Body of pancreas (tissue), 4 donors: ENCODE results near the gene DENND4A. TPM values are rescaled to one million over a fixed set of nuclear protein-coding genes. Genes with fewer than 3 reads are reported as not detected.

ENCODE experiments used
- ATAC-seq: fragments of 150-250 bp; one replicate; pipeline ENCODE4 v1.9.1; 2016
- DNase-seq, 4 donors: peaks; one replicate each; pipeline ENCODE4 v3.0.0-alpha.2; 2019
- H3K27ac ChIP-seq, 4 donors: fragments of 200-600 bp; sonication (generic); 1 replicate in 3 of 4; 2 replicates in 1 of 4; pipeline versions ENCODE4 v1.5.1 to v1.6.1; 2016 to 2019; ENCODE audit warnings: mild to moderate bottlenecking in 1 of 4, mixed read lengths in 1 of 4, moderate library complexity in 1 of 4
- H3K27me3 ChIP-seq, 2 donors: fragments of 200-600 bp; sonication (generic); one replicate each; pipeline ENCODE4 v1.6.0; 2016; ENCODE audit warnings: mild to moderate bottlenecking in 1 of 2
- H3K36me3 ChIP-seq, 2 donors: fragments of 200-600 bp; sonication (generic); replicated peaks in 1 of 2; 2 replicates each; pipeline ENCODE4 v1.5.1; 2016; ENCODE audit warnings: low read depth in 2 of 2; ENCODE audit not compliant: insufficient read depth in 1 of 2
- H3K4me1 ChIP-seq: fragments of 200-600 bp; sonication (generic); one replicate; pipeline ENCODE4 v1.6.0; 2016
- H3K4me3 ChIP-seq, 2 donors: fragments of 200-600 bp; sonication (generic); 1 replicate in 1 of 2; 2 replicates in 1 of 2; pipeline ENCODE4 v1.5.1; 2016 to 2019
- H3K9me3 ChIP-seq, 3 donors: fragments of 200-600 bp; sonication (generic); 1 replicate in 2 of 3; 2 replicates in 1 of 3; pipeline ENCODE4 v1.5.1; 2016
- POLR2A ChIP-seq, 3 donors: fragments of 450-650 bp; IDR thresholded peaks; one replicate each; pipeline ENCODE4 v1.6.1; 2016; ENCODE audit warnings: antibody characterized with exemption in 3 of 3, mild to moderate bottlenecking in 2 of 3
- WGBS, 2 donors: methylation state at CpG; one replicate each; pipeline ENCODE4 v1.1.5; 2017; 5-methylcytosine and 5-hydroxymethylcytosine counted together
- intact Hi-C: fragments of 100-400 bp; cut with DNase I; formaldehyde crosslinking; loops from one replicate; pipeline ENCODE4 v1.15.1; 2023
- total RNA-seq, 2 donors: library from RNA; depleted of rRNA; stranded (reverse); fragments of >200 nt; gene quantifications; one replicate each; pipeline ENCODE4 v1.1.0, GENCODE V29; 2016
- TF ChIP-seq, protein P1 (sequence below), 7 experiments: fragments of 450-650 bp in 4 of 7; fragments of 200-600 bp in 3 of 7; sonication (generic) in 3 of 7; IDR thresholded peaks; one replicate each; pipeline ENCODE4 v1.5.1; 2016 to 2019; ENCODE audit warnings: antibody characterized with exemption in 7 of 7

The DENND4A gene
- total RNA-seq, 2 donors from 2014 or later: 45.7 to 59.3 TPM

DNA sequence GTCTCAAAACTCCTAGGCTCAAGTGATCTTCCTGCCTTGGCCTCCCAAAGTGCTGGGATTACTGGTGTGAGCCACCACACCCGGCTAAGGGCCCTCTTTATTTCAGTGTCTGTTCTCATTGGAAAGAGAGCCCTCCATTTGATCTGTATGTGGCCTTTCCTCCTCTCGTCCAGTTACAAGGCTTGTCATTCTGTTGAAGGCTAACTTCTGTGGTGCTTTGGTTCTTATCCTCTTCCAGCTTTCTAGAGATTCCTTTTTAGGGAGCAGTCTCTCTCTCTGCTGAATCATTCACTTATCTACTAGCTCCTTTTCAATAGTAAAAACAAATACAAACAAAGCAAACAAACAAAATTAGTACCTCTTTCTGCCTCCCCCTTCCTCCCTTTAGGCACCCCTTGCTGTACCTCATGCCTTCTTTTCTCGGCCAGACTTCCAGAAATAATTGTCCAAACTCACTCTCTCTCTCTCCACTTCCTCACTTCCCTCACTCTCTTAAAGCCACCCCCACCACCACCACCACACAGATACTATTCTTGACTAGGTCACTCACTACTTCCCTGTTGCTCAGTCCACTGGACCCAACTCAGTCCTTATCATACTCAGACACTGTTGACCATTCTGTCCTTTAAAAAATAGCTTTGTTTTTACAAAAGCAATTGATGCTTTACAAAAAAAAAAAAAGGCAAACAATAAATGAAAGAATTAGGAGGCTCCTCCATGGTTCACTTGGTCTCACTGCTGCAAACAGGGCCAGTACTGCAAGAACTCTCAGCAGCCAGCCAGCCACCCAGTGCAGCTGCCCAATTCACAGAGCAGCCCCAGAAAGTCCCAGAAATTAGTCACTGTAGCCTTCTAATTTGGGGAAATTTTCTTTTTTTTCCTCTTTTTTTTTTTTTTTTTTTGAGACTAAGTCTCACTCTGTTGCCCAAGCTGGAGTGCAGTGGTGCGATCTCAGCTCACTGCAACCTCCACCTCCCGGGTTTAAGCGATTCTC, 45.5 kb upstream of the DENND4A start:
- Histone ChIP-seq H3K36me3 (no peaks in the 10 kb centered on the region), H3K4me1 (peaks cover 22% of the 10 kb centered on the region), H3K4me3 (no peak overlapping the region), H3K27me3 (no peaks in the 10 kb centered on the region), H3K27ac (peak overlapping the region in 1 of 4 donors; percentile 19), H3K9me3 (no peaks in the 10 kb centered on the region)
- DNase-seq: no peak
- no peak for ATAC-seq
- TF ChIP-seq, protein P1, sequence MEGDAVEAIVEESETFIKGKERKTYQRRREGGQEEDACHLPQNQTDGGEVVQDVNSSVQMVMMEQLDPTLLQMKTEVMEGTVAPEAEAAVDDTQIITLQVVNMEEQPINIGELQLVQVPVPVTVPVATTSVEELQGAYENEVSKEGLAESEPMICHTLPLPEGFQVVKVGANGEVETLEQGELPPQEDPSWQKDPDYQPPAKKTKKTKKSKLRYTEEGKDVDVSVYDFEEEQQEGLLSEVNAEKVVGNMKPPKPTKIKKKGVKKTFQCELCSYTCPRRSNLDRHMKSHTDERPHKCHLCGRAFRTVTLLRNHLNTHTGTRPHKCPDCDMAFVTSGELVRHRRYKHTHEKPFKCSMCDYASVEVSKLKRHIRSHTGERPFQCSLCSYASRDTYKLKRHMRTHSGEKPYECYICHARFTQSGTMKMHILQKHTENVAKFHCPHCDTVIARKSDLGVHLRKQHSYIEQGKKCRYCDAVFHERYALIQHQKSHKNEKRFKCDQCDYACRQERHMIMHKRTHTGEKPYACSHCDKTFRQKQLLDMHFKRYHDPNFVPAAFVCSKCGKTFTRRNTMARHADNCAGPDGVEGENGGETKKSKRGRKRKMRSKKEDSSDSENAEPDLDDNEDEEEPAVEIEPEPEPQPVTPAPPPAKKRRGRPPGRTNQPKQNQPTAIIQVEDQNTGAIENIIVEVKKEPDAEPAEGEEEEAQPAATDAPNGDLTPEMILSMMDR (IDR thresholded peaks at IDR 0.05): no peak
- TF ChIP-seq POLR2A (IDR thresholded peaks at IDR 0.05): no peak
- WGBS, 2 donors: 72 to 81% methylated on average over 5 to 6 of the region's 6 CpGs
- intact Hi-C loops: no loop called here

DNA sequence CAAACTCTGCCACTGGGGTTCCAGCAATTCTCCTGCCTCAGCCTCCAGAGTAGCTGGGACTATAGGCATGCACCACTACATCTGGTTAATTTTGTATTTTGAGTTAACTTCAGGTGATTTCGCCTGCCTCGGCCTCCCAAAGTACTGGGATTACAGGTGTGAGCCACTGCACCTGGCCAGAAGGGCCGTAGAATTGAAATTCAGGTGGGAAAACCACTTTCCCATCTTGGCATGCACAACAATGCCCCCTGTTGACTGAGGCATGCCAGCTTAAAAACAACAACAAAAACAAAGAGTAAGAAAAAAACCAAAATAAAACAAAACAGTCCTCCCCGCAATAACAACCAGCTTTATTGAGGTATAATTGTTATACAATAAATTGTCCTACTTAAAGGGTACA, 44.6 kb upstream of the DENND4A start:
- intact Hi-C loops: no loop called here
- ATAC-seq: no peak
- H3K36me3 ChIP-seq: no peaks in the 10 kb centered on the region
- H3K4me1 ChIP-seq: peaks cover 30% of the 10 kb centered on the region
- no peak overlapping the region for H3K4me3 ChIP-seq
- DNase-seq: no peak
- TF ChIP-seq, protein P1 (IDR thresholded peaks at IDR 0.05): peak in 1 of 7 experiments; percentile 15
- TF ChIP-seq POLR2A (IDR thresholded peaks at IDR 0.05): no peak
- WGBS, 2 donors: 88 to 91% methylated on average over 4 of the region's 4 CpGs
- no peaks in the 10 kb centered on the region for H3K9me3 ChIP-seq
- H3K27ac ChIP-seq: no peak overlapping the region
- no peaks in the 10 kb centered on the region for H3K27me3 ChIP-seq

DNA sequence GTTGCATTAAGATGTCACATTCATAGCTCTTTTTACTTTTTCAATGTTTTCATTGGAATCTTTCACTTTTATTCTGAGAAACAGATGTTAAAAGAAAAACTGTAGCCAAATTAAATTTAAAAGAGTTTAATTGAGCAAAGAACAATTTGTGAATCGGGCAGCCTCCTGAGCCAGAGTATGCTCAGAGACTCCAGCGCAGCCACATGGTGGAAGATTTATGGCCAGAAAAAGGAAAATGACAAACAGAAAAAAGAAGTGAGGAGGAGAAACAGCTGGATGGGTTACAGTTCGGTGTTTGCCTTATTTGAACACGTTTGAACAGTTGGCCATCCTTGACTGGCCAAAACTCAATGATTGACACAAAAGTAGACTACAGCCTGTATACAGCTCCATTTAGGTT, 43.4 kb upstream of the DENND4A start:
- TF ChIP-seq POLR2A (IDR thresholded peaks at IDR 0.05): no peak
- TF ChIP-seq, protein P1 (IDR thresholded peaks at IDR 0.05): no peak
- Histone ChIP-seq H3K4me1 (peaks cover 34% of the 10 kb centered on the region), H3K4me3 (no peak overlapping the region), H3K27ac (no peak overlapping the region), H3K36me3 (no peaks in the 10 kb centered on the region), H3K9me3 (no peaks in the 10 kb centered on the region), H3K27me3 (no peaks in the 10 kb centered on the region)
- WGBS, 2 donors: 72 to 87% methylated on average over 4 of the region's 4 CpGs
- intact Hi-C loops: no loop called here
- ATAC-seq (no peak), DNase-seq (no peak)

DNA sequence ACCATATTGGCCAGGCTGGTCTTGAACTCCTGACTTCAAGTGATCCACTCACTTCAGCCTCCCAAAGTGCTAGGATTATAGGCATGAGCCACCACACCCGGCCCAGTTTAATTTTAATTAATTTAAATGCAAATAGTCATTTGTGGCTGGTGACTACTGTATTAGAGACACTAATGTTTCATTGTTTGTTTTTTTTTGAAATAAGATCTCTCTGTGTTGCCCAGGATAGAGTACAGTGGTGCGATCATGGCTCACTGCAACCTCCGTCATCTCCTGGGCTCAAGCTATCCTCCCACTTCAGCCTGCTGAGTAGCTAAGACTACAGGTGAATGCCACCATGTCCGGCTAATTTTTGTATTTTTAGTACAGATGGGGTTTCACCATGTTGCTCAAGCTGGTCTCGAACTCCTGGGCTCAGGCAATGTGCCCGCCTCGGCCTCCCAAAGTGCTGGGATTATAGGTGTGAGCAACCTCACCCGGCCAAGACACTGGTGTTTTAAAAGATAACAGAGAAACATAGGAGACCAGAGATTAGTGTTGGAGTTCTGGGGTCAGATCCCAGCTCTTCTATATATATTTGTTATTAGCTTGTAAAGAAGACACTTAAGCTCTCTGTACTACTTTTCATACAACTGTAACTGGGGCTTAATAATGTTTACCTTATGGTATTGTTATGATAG, 42.6 kb upstream of the DENND4A start:
- Histone ChIP-seq H3K4me3 (no peak overlapping the region), H3K36me3 (no peaks in the 10 kb centered on the region), H3K27me3 (no peaks in the 10 kb centered on the region), H3K4me1 (peaks cover 34% of the 10 kb centered on the region), H3K9me3 (no peaks in the 10 kb centered on the region), H3K27ac (peak overlapping the region; percentile 8 to 96 (median 92))
- ATAC-seq (no peak), DNase-seq (no peak)
- 91 to 94% methylated on average over 8 of the region's 8 CpGs for WGBS, 2 donors
- intact Hi-C loops: no loop called here
- TF ChIP-seq POLR2A (IDR thresholded peaks at IDR 0.05): no peak
- TF ChIP-seq, protein P1 (IDR thresholded peaks at IDR 0.05): no peak
